NOMO-1 (cell line): Measurements from ENCODE around the gene BAK1.

ENCODE experiments used
- DNase-seq, 2 experiments: peaks; one replicate each; lab custom pipeline; 2025; ENCODE audit not compliant: unreplicated experiment in 2 of 2; lab: John Stamatoyannopoulos, UW

Gene BAK1

DNA sequence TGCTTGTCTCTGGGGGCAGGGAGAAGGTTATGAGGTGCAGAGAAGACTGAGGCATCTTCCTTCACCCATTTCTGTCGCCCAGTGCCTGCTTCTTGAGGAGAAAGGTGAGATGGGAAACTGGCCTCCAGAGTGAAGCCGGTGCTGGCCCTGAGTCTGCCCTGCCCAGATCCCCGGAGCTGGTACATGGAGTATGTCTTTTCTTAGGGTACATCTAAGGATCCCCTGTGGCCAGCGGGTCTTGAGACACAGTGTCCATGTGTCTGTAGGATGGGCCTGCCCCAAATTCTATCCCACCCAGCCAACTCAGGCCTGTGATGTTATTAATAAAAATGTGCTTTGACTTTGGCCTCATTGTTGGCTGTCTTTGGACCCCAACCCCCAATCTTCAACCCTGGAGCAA, 8.8 kb upstream of the BAK1 start:
- DNase-seq = no peak

DNA sequence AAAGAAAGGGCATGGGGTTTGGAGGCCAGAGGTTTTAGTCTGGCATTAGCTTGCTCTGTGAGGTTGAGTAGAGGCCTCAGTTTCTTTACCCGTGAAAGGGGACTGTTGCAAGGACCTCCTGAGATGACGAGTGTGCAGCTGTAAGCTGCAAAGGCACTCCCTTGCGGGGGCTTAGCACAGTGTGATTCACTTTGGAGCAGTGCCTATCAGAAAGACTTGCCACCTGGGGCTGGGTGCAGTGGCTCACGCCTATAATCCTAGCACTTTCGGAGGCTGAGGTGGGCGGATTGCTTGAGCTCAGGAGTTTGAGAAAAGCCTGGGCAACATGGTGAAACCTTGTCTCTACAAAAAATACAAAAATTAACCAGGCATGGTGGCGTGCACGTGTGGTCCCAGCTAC, 7.5 kb upstream of the BAK1 start:
- no peak for DNase-seq

- DNase-seq = no peak
These were observed 6.1 kb upstream of the BAK1 start for GRCh38 chr6:33586108-33586640.

DNA sequence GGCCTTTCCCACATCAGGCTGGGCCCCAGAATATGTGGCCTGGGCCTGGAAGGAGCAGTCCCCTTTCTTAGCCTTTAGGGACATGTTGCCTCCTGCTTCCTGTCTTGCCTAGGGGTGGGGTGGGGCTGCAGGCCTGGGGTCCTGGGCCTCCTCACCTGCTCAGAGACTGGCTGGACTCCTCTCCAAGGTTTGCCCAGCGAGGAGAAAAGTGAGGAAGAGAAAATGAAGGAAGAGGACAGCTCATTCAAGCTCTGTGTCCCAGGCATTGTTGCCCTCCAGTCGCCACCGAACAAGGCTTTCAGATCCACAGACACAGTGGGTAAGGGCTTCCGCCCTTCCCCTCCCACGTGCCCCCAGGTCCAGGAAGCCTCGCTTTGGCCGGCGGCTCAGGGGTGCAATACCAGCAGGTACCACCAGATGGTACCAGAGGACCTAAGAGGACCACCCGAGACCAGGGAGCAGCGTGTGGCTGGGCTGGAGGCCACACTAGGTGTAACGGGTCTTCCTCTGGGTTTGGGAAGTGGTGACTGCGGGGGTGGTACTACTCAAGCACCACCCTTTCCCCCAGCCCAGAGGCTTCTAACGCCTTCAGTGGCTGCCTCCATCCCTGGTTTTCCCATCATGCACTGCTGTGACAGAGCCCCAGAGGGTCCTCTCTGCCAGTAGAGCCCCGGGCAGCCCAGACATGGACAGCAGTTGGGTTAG, 5.5 kb upstream of the BAK1 start:
- peak; percentile 72 to 74 for DNase-seq

GRCh38 chr6:33584700-33585402, 4.8 kb upstream of the BAK1 start:
- no peak for DNase-seq

GRCh38 chr6:33583591-33584155, 3.6 kb upstream of the BAK1 start:
- DNase-seq = no peak

DNA sequence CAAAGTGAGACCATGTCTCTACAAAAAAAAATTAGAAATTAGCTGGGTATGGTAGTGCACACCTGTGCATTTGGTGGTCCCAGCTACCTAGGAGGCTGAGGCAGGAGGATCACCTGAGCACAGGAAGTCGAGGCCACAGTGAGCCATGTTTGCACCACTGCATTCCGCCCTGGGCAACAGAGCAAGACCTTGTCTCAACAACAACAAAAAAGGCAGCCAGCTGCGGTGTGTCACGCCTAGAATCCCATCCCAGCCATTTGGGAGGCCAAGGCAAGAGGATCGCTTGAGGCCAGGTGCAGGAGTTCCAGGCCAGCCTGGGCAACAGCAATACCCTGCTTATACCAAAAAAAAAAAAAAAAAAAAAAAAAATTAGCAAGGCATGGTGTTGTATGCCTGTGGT, 1.1 kb upstream of the BAK1 start:
- no peak for DNase-seq

DNA sequence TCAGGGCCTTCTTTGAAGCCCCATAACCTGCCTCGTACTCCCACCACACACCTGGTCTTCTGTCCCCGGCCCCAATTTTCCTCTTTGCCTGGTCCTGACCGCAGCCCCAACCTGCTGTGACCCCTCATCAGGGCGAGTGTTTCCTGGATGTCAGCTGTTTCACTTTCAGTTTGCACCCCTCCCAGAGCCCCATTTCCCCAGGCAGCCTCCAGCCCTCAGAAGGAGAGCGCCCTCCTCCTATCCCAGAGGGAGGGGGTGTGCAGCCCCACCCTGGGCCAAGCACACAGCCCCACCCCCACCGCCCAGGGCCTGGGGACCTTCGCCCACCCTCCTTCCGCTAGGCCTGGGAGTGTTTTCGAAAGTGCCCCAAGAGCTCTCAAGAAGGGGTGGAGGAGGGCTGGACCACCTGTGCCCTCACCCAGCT, 1.5 kb downstream of the BAK1 start:
- no peak for DNase-seq

GRCh38 chr6:33578164-33578563, 1.9 kb downstream of the BAK1 start:
- no peak for DNase-seq

DNA sequence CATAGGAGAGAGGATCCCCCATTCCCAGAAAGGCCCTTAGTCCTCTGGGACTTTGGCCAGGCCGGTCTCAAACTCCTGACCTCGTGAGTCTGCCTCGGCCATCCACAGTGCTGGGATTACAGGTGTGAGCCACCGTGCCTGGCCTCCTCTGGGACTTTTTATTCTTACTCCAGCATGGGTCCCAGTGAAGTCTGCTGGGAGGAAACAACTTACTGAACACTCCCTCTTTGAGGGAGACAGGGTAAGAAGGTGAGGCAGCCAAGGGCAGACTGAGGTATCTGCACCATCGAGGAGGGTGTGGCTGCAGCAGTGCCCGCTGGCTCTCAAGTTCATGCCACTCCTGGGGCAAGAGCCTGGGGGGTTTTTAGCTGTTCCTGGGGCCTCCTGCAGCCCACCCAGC, 2.4 kb downstream of the BAK1 start:
- no peak for DNase-seq

DNA sequence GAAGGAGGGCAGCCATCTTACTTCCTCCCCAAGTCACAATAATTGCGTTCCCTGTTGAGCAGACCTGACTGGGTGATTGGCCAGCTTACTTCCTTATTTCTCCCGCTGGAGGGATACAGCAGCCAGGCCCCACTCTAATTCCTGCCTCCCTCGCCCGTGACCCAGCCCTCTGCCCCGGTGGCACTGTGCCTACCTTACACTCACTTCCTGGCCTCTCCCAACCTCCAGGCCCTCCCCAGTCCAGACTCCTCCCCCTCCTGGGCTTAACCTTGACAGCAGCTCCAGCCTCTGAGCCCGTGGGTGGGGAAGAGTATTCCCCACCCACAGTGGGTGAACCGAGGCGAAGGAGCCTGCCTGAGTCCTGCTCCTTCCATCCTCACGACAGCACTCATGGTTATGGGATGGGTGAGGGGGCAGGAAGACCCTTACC, 3.0 kb downstream of the BAK1 start:
- DNase-seq = peak; percentile 45 to 68

DNA sequence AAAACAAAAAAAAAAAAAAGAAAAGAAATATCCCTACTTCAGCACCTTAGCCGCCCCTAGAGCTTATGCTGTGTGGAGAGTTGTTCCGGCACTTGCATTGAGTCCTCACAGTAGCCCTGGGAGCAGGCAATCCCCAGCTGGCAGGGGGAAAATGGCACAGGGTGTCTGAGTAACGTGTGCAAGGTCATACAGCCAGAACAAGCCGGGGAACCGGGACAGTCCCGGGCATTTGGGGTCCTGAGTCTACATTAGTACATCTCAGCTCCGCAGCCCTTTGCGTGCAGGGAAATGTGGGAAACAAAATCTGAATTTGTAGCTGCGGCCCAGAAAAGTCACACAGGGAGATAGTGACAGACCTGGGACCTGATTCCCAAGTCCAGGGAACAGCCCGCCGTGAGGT, 3.4 kb downstream of the BAK1 start:
- no peak for DNase-seq

- no peak for DNase-seq
These were observed 4.9 kb downstream of the BAK1 start for GRCh38 chr6:33575211-33575610.

DNA sequence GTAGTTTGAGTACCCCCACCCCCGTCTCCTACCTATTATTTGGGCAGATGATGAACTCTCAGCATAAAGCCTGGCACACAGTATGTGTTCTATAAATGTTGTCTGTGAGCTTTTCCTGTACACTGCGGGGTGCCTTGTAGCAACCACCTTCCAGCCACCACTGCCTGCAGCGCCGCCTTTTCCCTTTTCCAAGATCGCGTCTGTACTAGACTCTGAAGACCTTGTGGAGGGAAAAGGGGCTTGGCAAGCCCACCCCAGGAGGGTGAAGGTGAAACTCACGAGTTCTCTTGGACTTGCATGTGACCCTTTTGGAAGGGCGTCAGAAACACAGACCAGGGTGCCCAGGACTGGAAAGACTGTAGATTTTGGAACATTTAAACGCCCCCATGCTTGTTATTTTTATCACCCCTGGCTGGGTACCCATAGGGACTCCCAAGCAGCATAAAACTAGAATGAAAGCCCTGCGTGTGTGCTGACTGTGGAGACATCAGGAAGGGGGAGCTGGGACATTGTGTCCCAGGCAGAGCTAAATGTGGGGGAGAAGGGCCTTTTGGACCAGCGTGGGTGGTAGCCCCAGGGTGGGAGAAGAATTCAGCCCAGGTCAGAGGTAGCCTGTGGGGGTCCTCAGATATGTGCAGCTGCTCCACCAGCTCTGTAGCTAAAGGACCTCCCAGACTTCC, 8.3 kb downstream of the BAK1 start:
- DNase-seq = no peak

- peak; percentile 77 to 87 for DNase-seq
These were observed 9.1 kb downstream of the BAK1 start for GRCh38 chr6:33570806-33571636.

DNA sequence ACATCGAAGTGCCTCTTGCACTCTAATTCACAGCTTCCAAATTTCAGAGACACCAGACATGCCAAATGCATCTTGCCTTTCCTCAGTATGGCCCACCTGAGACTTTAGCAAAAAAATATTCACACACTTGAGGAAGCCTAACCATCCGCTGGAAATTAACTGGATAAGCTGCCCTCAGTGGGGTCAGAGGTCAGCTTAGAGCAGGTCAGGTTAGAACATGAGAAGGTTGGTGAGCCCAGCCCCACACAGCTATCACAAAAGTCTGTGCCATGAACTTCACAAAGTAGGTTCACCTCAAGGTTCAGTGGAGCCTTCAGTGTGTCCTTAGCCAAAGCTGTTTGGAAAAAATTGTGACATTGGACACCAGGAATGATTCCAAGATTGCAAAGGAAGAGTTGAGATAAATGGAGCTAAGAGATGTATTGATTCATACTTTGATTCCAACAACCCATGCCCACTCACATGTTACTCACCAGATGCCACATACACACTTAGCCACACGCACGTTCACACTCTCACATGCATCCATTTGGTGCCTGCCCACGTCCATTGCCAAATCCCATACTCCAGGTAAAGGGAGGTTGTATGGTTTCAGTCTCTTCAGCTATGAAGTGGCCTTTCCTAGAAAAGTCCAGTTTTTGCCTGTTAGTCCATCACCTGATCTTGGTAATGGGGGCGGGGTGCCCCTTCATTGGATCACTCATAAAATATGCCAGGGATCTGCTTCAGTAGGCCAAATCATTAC, 11.1 kb downstream of the BAK1 start:
- no peak for DNase-seq

DNA sequence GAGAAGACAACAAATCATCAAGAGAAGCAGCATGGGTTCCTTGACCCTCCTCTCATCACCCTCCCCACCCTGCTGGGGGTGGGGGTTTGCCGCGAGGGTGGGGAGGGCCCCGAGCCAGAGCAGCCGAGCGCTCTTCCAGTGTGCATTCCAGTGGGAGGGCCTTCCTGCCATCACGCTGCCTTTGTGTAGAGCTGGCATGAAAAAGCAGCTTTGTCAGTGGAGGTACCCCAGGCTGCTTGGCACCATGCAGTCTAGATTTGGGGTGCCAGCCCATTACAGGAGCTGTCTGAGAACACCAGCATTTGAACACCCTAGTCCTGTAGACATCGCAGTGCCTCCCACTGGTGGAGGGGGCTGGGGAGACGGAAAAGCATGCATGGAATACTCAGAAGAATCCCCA, 12.2 kb downstream of the BAK1 start:
- no peak for DNase-seq

- no peak for DNase-seq
These were observed 13.6 kb downstream of the BAK1 start for GRCh38 chr6:33566182-33567084.

- no peak for DNase-seq
These were observed 21.3 kb downstream of the BAK1 start for GRCh38 chr6:33558801-33559200.
